HepG2 (cell line): ENCODE measurements around the gene CERS3. TPM values are rescaled to one million over a fixed set of nuclear protein-coding genes. Genes with fewer than 3 reads are reported as not detected.

ENCODE experiments used
- ATAC-seq: fragments of 200-7000 bp; cut with Tn5 transposase; 3 replicates; pipeline ENCODE4 v1.9.1; 2020; ENCODE audit warnings: mild to moderate bottlenecking, moderate library complexity
- BruUV-seq: library from RNA; stranded (reverse); fragments of 400-500 nt; replicated peaks from 2 replicates; lab custom pipeline; 2021; lab: Mats Ljungman, UMichigan
- CTCF ChIA-PET: fragments of 300-600 bp; formaldehyde crosslinking; extraction: SDS; loops from one replicate; lab custom pipeline; 2021; ENCODE audit warnings: low total read pairs, inconsistent platforms, low intra/inter-chr PET ratio; lab: Yijun Ruan, JAX
- POLR2A ChIA-PET: fragments of 350-600 bp; sonication (Branson Sonifier 250); formaldehyde crosslinking; loops from one replicate; lab custom pipeline; 2020; ENCODE audit warnings: antibody characterized with exemption, inconsistent platforms; lab: Yijun Ruan, JAX
- DNase-seq: peaks from one replicate; pipeline ENCODE4 v3.0.0-alpha.2; 2015; ENCODE audit warnings: low spot score
- FAIRE-seq: peaks from 3 replicates; lab custom pipeline; 2011; peaks lifted over from hg19 to GRCh38; lab: Jason Lieb, UNC
- H2AFZ ChIP-seq: one replicate; pipeline ENCODE4 v1.6.1; 2011; ENCODE audit warnings: low read length, inconsistent platforms
- H3K27ac ChIP-seq: fragments of 300-600 bp; 3 replicates; pipeline ENCODE4 v1.8.0; 2011; ENCODE audit warnings: mixed run types, mild to moderate bottlenecking, mixed read lengths, low read length, inconsistent platforms; ENCODE audit not compliant: insufficient read depth; ENCODE audit errors: extremely low read length
- H3K27me3 ChIP-seq, 2 experiments: fragments of 200-600 bp in 1 of 2; 2 replicates in 1 of 2; 3 replicates in 1 of 2; pipeline versions ENCODE4 v1.6.0 to v1.8.0; 2011; ENCODE audit warnings: low read length in 2 of 2, mild to moderate bottlenecking in 2 of 2, moderate library complexity in 2 of 2, inconsistent platforms in 1 of 2; ENCODE audit not compliant: insufficient read depth in 2 of 2, control insufficient read depth in 1 of 2
- H3K36me3 ChIP-seq, 2 experiments: fragments of 200-600 bp in 1 of 2; replicated peaks in 1 of 2; 2 replicates in 1 of 2; 3 replicates in 1 of 2; pipeline versions ENCODE4 v1.5.1 to v1.8.0; 2011; ENCODE audit warnings: low read length in 2 of 2, inconsistent platforms in 1 of 2; ENCODE audit not compliant: insufficient read depth in 2 of 2, control insufficient read depth in 1 of 2
- H3K4me1 ChIP-seq: 2 replicates; pipeline ENCODE4 v1.5.1; 2012; ENCODE audit warnings: low read length, inconsistent platforms; ENCODE audit not compliant: insufficient read depth
- H3K4me2 ChIP-seq: 2 replicates; pipeline ENCODE4 v1.6.0; 2011; ENCODE audit warnings: low read depth, low read length, inconsistent platforms
- H3K4me3 ChIP-seq, 3 experiments: fragments of 200-600 bp in 1 of 3; sonication (generic), shearing (Covaris generic) in 1 of 3; replicated peaks in 1 of 3; 2 replicates each; pipeline ENCODE4 v1.5.1; 2011 to 2016; ENCODE audit warnings: low read length in 3 of 3, inconsistent platforms in 2 of 3, low read depth in 2 of 3, mild to moderate bottlenecking in 2 of 3, control low read depth in 1 of 3, mixed read lengths in 1 of 3; ENCODE audit not compliant: insufficient read depth in 1 of 3
- H3K79me2 ChIP-seq: one replicate; pipeline ENCODE4 v1.6.1; 2011; ENCODE audit warnings: low read length, inconsistent platforms; ENCODE audit not compliant: insufficient read depth
- H3K9ac ChIP-seq: 2 replicates; pipeline ENCODE4 v1.6.0; 2011; ENCODE audit warnings: mild to moderate bottlenecking, low read depth, low read length, inconsistent platforms; ENCODE audit not compliant: insufficient read depth
- H3K9me3 ChIP-seq: 2 replicates; pipeline ENCODE4 v1.5.1; 2012; ENCODE audit warnings: mild to moderate bottlenecking, low read length
- H4K20me1 ChIP-seq: 2 replicates; pipeline ENCODE4 v1.6.0; 2011; ENCODE audit warnings: inconsistent platforms, mild to moderate bottlenecking, low read length, moderate library complexity; ENCODE audit not compliant: insufficient read depth
- ATF5 ChIP-seq: sonication (generic); formaldehyde crosslinking; IDR thresholded peaks from 2 replicates; pipeline ENCODE4 v1.4.0; 2020; ENCODE audit warnings: mild to moderate bottlenecking, low read depth, missing genetic modification reagents
- HMGXB4 ChIP-seq, 2 experiments: sonication (generic) in 1 of 2; formaldehyde crosslinking in 1 of 2; IDR thresholded peaks; 2 replicates each; pipeline versions ENCODE4 v1.4.0 to v1.6.1; 2018 to 2020; ENCODE audit warnings: missing genetic modification reagents in 2 of 2, borderline replicate concordance in 1 of 2, low read depth in 1 of 2, mild to moderate bottlenecking in 1 of 2, missing biosample characterization in 1 of 2
- JUN ChIP-seq: sonication (generic); formaldehyde crosslinking; IDR thresholded peaks from 2 replicates; pipeline ENCODE4 v1.4.0; 2020; ENCODE audit warnings: mild to moderate bottlenecking, missing genetic modification reagents
- KDM5A ChIP-seq: fragments of 200-600 bp; sonication (generic); IDR thresholded peaks from 2 replicates; pipeline ENCODE4 v1.7.0; 2018; ENCODE audit warnings: antibody characterized with exemption, mild to moderate bottlenecking, low read length, borderline replicate concordance
- MED13 ChIP-seq: sonication (generic); formaldehyde crosslinking; IDR thresholded peaks from 2 replicates; pipeline ENCODE4 v1.5.0; 2020; ENCODE audit warnings: missing genetic modification reagents
- MEIS2 ChIP-seq: sonication (generic); formaldehyde crosslinking; IDR thresholded peaks from 2 replicates; pipeline ENCODE4 v1.9.0; 2021; ENCODE audit warnings: mild to moderate bottlenecking, missing genetic modification reagents
- NFKBIZ ChIP-seq: IDR thresholded peaks from 2 replicates; pipeline ENCODE4 v1.6.1; 2018; ENCODE audit warnings: missing genetic modification reagents, missing compliant biosample characterization
- NFYB ChIP-seq: sonication (generic); formaldehyde crosslinking; IDR thresholded peaks from 2 replicates; pipeline ENCODE4 v1.4.0; 2020; ENCODE audit warnings: missing genetic modification reagents
- PPARG ChIP-seq: conservative IDR thresholded peaks from 2 replicates; pipeline ENCODE4 v1.6.1; 2016; ENCODE audit warnings: missing biosample characterization, missing genetic modification reagents
- PRPF4 ChIP-seq: fragments of 200-400 bp; formaldehyde crosslinking; IDR thresholded peaks from 2 replicates; pipeline ENCODE4 v1.6.1; 2016; ENCODE audit warnings: low read length, low read depth; ENCODE audit not compliant: poor library complexity, severe bottlenecking
- SRY ChIP-seq: sonication (generic); formaldehyde crosslinking; IDR thresholded peaks from 2 replicates; pipeline ENCODE4 v1.8.0; 2022; ENCODE audit warnings: mild to moderate bottlenecking, missing genetic modification reagents
- USF2 ChIP-seq, 2 experiments: sonication (generic) in 1 of 2; formaldehyde crosslinking in 1 of 2; IDR thresholded peaks; 2 replicates each; pipeline versions ENCODE4 v1.5.1 to v1.6.1; 2011 to 2020; ENCODE audit warnings: borderline replicate concordance in 1 of 2, low read depth in 1 of 2, low read length in 1 of 2, mild to moderate bottlenecking in 1 of 2, missing genetic modification reagents in 1 of 2, moderate library complexity in 1 of 2
- ZNF256 ChIP-seq: sonication (generic); formaldehyde crosslinking; conservative IDR thresholded peaks from 2 replicates; pipeline ENCODE4 v1.4.0; 2020; ENCODE audit warnings: missing genetic modification reagents
- ZNF296 ChIP-seq: sonication (generic); formaldehyde crosslinking; conservative IDR thresholded peaks from 2 replicates; pipeline ENCODE4 v1.5.0; 2020; ENCODE audit warnings: mild to moderate bottlenecking, missing genetic modification reagents
- WGBS: methylation state at CpG from one replicate; pipeline ENCODE4 v1.1.6; 2017; ENCODE audit warnings: low lambda C conversion rate; 5-methylcytosine and 5-hydroxymethylcytosine counted together
- in situ Hi-C: cut with HindIII; loops from 2 replicates; pipeline ENCODE4 v1.10.0; 2017; ENCODE audit warnings: low pct_unique_long_range_greater_than_20kb; ENCODE audit not compliant: extremely low pct_ligation_motif_present
- intact Hi-C: fragments of 100-400 bp; cut with micrococcal nuclease; formaldehyde crosslinking; loops from one replicate; pipeline ENCODE4 v1.10.0; 2022; ENCODE audit not compliant: unreplicated experiment
- polyA plus RNA-seq, 8 experiments: library from polyadenylated mRNA; depleted of rRNA in 3 of 8; stranded (reverse) in 7 of 8; unstranded in 1 of 8; fragments of >200 nt; fragmentation: Illumina TruSeq in 4 of 8; extraction: Trizol in 4 of 8; gene quantifications; 2 replicates each; pipeline versions ENCODE4 v1.2.1 to v1.2.3, GENCODE V29; 2011 to 2016; ENCODE audit warnings: low read depth in 4 of 8, missing spikeins in 1 of 8, mixed read lengths in 1 of 8; ENCODE audit not compliant: insufficient read depth in 1 of 8
- total RNA-seq, 5 experiments: library from RNA; depleted of rRNA; stranded (reverse); fragments of >200 nt; fragmentation: Illumina TruSeq; extraction: Trizol; gene quantifications; 2 replicates each; pipeline ENCODE4 v1.2.3, GENCODE V29; 2016; ENCODE audit warnings: low read depth in 1 of 5

CERS3 gene
- total and polyA plus RNA-seq, 2 of the 13 experiments (the other 11 are each of a cell fraction or from before 2014, with no cell fraction given), result not detected

- H3K27ac ChIP-seq, result no peak overlapping the region
- FAIRE-seq (no peak), DNase-seq (no peak), ATAC-seq (no peak)
- H3K9ac ChIP-seq, result no peak overlapping the region
- H3K4me1 ChIP-seq, result no peaks in the 10 kb centered on the region
- WGBS, result 0% methylated on average over 1 of the region's 1 CpG
- ChIA-PET CTCF (no interaction called here), POLR2A (no interaction called here)
- BruUV-seq, result no TSS peak
- H3K9me3 ChIP-seq, result no peaks in the 10 kb centered on the region
- no peak overlapping the region for H2AFZ ChIP-seq
- H3K36me3 ChIP-seq, result no peaks in the 10 kb centered on the region
- H3K4me3 ChIP-seq, result no peak overlapping the region
- in situ Hi-C loops, result no loop called here
- H4K20me1 ChIP-seq, result no peaks in the 10 kb centered on the region
- no peaks in the 10 kb centered on the region for H3K27me3 ChIP-seq
- TF ChIP-seq KDM5A, result no peak
- TF ChIP-seq PPARG (CRISPR knock-in tag), result no peak
- no peak for TF ChIP-seq PRPF4
- no peak for TF ChIP-seq HMGXB4 (CRISPR knock-in tag; IDR thresholded peaks at IDR 0.05; ENCODE audit: borderline replicate concordance in 1 of 2, low read depth in 1 of 2)
- no peak for TF ChIP-seq MEIS2
- no peak for TF ChIP-seq MED13 (CRISPR knock-in tag)
- intact Hi-C loops, result no loop called here
- no peak overlapping the region for H3K4me2 ChIP-seq
- no peaks in the 10 kb centered on the region for H3K79me2 ChIP-seq
These were observed 32.9 kb downstream of the CERS3 start for GRCh38 chr15:100495861-100496260.

GRCh38 chr15:100493213-100493612 is 35.5 kb downstream of the CERS3 start:
- in situ Hi-C loops, result no loop called here
- Histone ChIP-seq H3K27me3 (no peaks in the 10 kb centered on the region), H3K79me2 (no peaks in the 10 kb centered on the region)
- FAIRE-seq, result no peak
- TF ChIP-seq ZNF296 (no peak), NFYB (CRISPR knock-in tag) (no peak), ATF5 (CRISPR knock-in tag) (no peak), ZNF256 (no peak), JUN (CRISPR knock-in tag) (no peak), USF2 (IDR thresholded peaks at IDR 0.05; ENCODE audit: low read depth, low read length) (no peak), USF2 (CRISPR knock-in tag; IDR thresholded peaks at IDR 0.05; ENCODE audit: borderline replicate concordance) (no peak), SRY (CRISPR knock-in tag) (no peak), NFKBIZ (CRISPR knock-in tag) (no peak)
- TF ChIP-seq, all 625 proteins: peak for 0
- Histone ChIP-seq H3K9me3 (no peaks in the 10 kb centered on the region), H2AFZ (no peak overlapping the region), H3K27ac (no peak overlapping the region), H4K20me1 (no peaks in the 10 kb centered on the region), H3K9ac (no peak overlapping the region), H3K4me3 (no peak overlapping the region), H3K4me2 (no peak overlapping the region), H3K36me3 (no peaks in the 10 kb centered on the region), H3K4me1 (no peaks in the 10 kb centered on the region)
- ChIA-PET POLR2A (no interaction called here), CTCF (no interaction called here)
- no TSS peak for BruUV-seq
- WGBS, result 2% methylated on average over 4 of the region's 4 CpGs
- ATAC-seq, result no peak
- no peak for DNase-seq
- intact Hi-C loops, result no loop called here
